Osteocyte (in vitro differentiated cells): Measurements from ENCODE around the gene ANKS1B. TPM values are rescaled to one million over a fixed set of nuclear protein-coding genes. Genes with fewer than 3 reads are reported as not detected.
"Not testable (repeated sequence)": the region's sequence is repeated elsewhere in the genome, so short reads cannot be mapped to it uniquely, and the experiment has no call there.

ENCODE experiments used
- DNase-seq: peaks from one replicate; pipeline ENCODE4 v3.0.0; 2021; ENCODE audit warnings: mixed read lengths; ENCODE audit not compliant: unreplicated experiment; ENCODE audit errors: extremely low spot score
- H3K27ac Mint-ChIP-seq: one replicate; pipeline ENCODE4 v1.8.0; 2021; ENCODE audit warnings: mild to moderate bottlenecking, mixed read lengths; ENCODE audit not compliant: unreplicated experiment
- H3K27me3 Mint-ChIP-seq: one replicate; pipeline ENCODE4 v1.8.0; 2021; ENCODE audit warnings: mixed read lengths; ENCODE audit not compliant: unreplicated experiment
- H3K36me3 Mint-ChIP-seq: one replicate; pipeline ENCODE4 v1.8.0; 2021; ENCODE audit warnings: mixed read lengths; ENCODE audit not compliant: unreplicated experiment
- H3K4me1 Mint-ChIP-seq: one replicate; pipeline ENCODE4 v1.8.0; 2021; ENCODE audit warnings: mixed read lengths; ENCODE audit not compliant: unreplicated experiment
- H3K4me3 Mint-ChIP-seq: one replicate; pipeline ENCODE4 v1.8.0; 2021; ENCODE audit warnings: mild to moderate bottlenecking, moderate library complexity, mixed read lengths; ENCODE audit not compliant: unreplicated experiment
- H3K9me3 Mint-ChIP-seq: one replicate; pipeline ENCODE4 v1.8.0; 2021; ENCODE audit warnings: mixed read lengths; ENCODE audit not compliant: unreplicated experiment
- total RNA-seq: library from RNA; stranded (reverse); gene quantifications from 2 replicates; pipeline ENCODE4 v1.2.1, GENCODE V29; 2021
- TF ChIP-seq, protein P1 (sequence below): fragments of 200-600 bp; sonication (generic); IDR thresholded peaks from 2 replicates; pipeline ENCODE4 v1.5.0; 2021; ENCODE audit warnings: antibody characterized with exemption, mild to moderate bottlenecking, moderate library complexity

ANKS1B gene
- total RNA-seq, 1 donor from 2014 or later = 0.70 TPM

- no peak overlapping the region for H3K4me3 Mint-ChIP-seq
- TF ChIP-seq, protein P1, sequence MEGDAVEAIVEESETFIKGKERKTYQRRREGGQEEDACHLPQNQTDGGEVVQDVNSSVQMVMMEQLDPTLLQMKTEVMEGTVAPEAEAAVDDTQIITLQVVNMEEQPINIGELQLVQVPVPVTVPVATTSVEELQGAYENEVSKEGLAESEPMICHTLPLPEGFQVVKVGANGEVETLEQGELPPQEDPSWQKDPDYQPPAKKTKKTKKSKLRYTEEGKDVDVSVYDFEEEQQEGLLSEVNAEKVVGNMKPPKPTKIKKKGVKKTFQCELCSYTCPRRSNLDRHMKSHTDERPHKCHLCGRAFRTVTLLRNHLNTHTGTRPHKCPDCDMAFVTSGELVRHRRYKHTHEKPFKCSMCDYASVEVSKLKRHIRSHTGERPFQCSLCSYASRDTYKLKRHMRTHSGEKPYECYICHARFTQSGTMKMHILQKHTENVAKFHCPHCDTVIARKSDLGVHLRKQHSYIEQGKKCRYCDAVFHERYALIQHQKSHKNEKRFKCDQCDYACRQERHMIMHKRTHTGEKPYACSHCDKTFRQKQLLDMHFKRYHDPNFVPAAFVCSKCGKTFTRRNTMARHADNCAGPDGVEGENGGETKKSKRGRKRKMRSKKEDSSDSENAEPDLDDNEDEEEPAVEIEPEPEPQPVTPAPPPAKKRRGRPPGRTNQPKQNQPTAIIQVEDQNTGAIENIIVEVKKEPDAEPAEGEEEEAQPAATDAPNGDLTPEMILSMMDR = no peak
- no peaks in the 10 kb centered on the region for H3K4me1 Mint-ChIP-seq
- no peak for DNase-seq
- H3K9me3 Mint-ChIP-seq = peaks cover 17% of the 10 kb centered on the region
- H3K27me3 Mint-ChIP-seq = no peaks in the 10 kb centered on the region
- no peaks in the 10 kb centered on the region for H3K36me3 Mint-ChIP-seq
- no peak overlapping the region for H3K27ac Mint-ChIP-seq
Observed at GRCh38 chr12:100020370-100020769, 35.6 kb upstream of the ANKS1B start.

DNA sequence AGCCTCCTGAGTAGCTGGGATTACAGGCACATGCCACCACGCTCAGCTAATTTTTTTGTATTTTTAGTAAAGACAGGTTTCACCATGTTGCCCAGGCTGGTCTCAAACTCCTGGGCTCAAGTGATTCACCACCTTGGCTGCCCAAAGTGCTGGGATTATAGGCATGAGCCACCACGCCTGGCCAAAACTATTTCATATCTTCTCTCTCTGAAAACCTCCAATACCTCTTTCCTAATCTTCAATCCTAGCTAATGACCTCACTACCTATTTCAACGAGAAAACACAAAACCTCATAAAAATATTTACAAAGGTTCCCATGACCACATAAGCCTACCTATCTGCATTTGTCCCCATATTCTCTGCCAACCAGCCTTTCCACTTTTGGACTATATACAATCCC is 32.3 kb upstream of the ANKS1B start:
- no peaks in the 10 kb centered on the region for H3K27me3 Mint-ChIP-seq
- TF ChIP-seq, protein P1 = no peak
- no peak overlapping the region for H3K4me3 Mint-ChIP-seq
- peaks cover 11% of the 10 kb centered on the region for H3K9me3 Mint-ChIP-seq
- H3K36me3 Mint-ChIP-seq = no peaks in the 10 kb centered on the region
- H3K4me1 Mint-ChIP-seq = no peaks in the 10 kb centered on the region
- no peak for DNase-seq
- no peak overlapping the region for H3K27ac Mint-ChIP-seq

GRCh38 chr12:100016304-100016703 is 31.6 kb upstream of the ANKS1B start:
- H3K36me3 Mint-ChIP-seq, H3K27ac Mint-ChIP-seq, H3K27me3 Mint-ChIP-seq, H3K4me3 Mint-ChIP-seq, DNase-seq, H3K4me1 Mint-ChIP-seq, H3K9me3 Mint-ChIP-seq: not testable (repeated sequence)

- not testable (repeated sequence) for H3K4me1 Mint-ChIP-seq, H3K27me3 Mint-ChIP-seq, H3K9me3 Mint-ChIP-seq, H3K27ac Mint-ChIP-seq, H3K36me3 Mint-ChIP-seq, H3K4me3 Mint-ChIP-seq, DNase-seq
Observed at GRCh38 chr12:100005846-100006245, 21.1 kb upstream of the ANKS1B start.

GRCh38 chr12:99997806-99998205 is 13.1 kb upstream of the ANKS1B start:
- H3K4me1 Mint-ChIP-seq = no peaks in the 10 kb centered on the region
- peaks cover under 1% of the 10 kb centered on the region for H3K27me3 Mint-ChIP-seq
- H3K36me3 Mint-ChIP-seq = no peaks in the 10 kb centered on the region
- no peak overlapping the region for H3K27ac Mint-ChIP-seq
- no peak overlapping the region for H3K4me3 Mint-ChIP-seq
- TF ChIP-seq, protein P1 = no peak
- H3K9me3 Mint-ChIP-seq = peaks cover 11% of the 10 kb centered on the region
- no peak for DNase-seq

DNA sequence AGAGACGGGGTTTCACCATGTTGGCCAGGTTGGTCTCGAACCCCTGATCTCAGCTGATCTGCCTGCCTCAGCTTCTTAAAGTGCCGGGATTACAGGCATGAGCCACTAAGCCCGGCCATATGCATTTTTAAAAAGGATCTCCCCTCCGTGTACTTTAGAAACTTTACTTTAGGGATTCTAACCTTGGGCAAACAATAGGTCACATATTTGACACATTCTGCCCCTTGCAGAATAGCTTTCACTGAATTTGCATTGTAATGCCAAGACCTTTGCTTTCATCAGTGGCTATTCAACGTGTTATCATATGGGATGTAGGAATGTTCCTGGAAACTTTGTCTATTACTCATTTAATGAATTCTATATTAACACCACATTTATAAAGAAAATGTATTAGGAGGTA is 11.4 kb upstream of the ANKS1B start:
- H3K4me3 Mint-ChIP-seq = no peak overlapping the region
- no peaks in the 10 kb centered on the region for H3K4me1 Mint-ChIP-seq

More for the DNA sequence above, 11.4 kb upstream of the ANKS1B start:
- no peak overlapping the region for H3K27ac Mint-ChIP-seq
- TF ChIP-seq, protein P1 = no peak
- no peaks in the 10 kb centered on the region for H3K36me3 Mint-ChIP-seq
- DNase-seq = no peak
- peaks cover 11% of the 10 kb centered on the region for H3K9me3 Mint-ChIP-seq
- H3K27me3 Mint-ChIP-seq = peaks cover 10% of the 10 kb centered on the region
